ENCODE results near the gene UROS.

GRCh38 chr10:125756853-125757487 lies 66.1 kb downstream of the UROS start:
- TF ChIP-seq, protein P1, sequence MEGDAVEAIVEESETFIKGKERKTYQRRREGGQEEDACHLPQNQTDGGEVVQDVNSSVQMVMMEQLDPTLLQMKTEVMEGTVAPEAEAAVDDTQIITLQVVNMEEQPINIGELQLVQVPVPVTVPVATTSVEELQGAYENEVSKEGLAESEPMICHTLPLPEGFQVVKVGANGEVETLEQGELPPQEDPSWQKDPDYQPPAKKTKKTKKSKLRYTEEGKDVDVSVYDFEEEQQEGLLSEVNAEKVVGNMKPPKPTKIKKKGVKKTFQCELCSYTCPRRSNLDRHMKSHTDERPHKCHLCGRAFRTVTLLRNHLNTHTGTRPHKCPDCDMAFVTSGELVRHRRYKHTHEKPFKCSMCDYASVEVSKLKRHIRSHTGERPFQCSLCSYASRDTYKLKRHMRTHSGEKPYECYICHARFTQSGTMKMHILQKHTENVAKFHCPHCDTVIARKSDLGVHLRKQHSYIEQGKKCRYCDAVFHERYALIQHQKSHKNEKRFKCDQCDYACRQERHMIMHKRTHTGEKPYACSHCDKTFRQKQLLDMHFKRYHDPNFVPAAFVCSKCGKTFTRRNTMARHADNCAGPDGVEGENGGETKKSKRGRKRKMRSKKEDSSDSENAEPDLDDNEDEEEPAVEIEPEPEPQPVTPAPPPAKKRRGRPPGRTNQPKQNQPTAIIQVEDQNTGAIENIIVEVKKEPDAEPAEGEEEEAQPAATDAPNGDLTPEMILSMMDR (IDR thresholded peaks at IDR 0.05; ENCODE audit: low read depth, low read length, missing input control): no peak
- TF ChIP-seq HNF4G (IDR thresholded peaks at IDR 0.05) (no peak), ZBTB33 (IDR thresholded peaks at IDR 0.05) (no peak), RAD21 (IDR thresholded peaks at IDR 0.05) (no peak), SP1 (IDR thresholded peaks at IDR 0.05) (no peak)
